ENCODE data around the gene FBLN5.

GRCh38 chr14:91845652-91846051 lies 101.8 kb downstream of the FBLN5 start:
- no peak for TF ChIP-seq RCOR1 (IDR thresholded peaks at IDR 0.05; ENCODE audit: insufficient replicate concordance, low read length)
- no peak for TF ChIP-seq CTCF (conservative IDR thresholded peaks at IDR 0.05; ENCODE audit: low read depth, low read length)
- no peak for TF ChIP-seq USF2 (IDR thresholded peaks at IDR 0.05; ENCODE audit: low read depth, low read length)
- no peak for TF ChIP-seq ELK1 (IDR thresholded peaks at IDR 0.05; ENCODE audit: borderline replicate concordance, low read depth, low read length)
- no peak for TF ChIP-seq SMC3 (IDR thresholded peaks at IDR 0.05; ENCODE audit: low read depth, low read length)
- no peak for TF ChIP-seq POLR2A (IDR thresholded peaks at IDR 0.05; ENCODE audit: low read depth, low read length)
- no peak for TF ChIP-seq CHD1 (IDR thresholded peaks at IDR 0.05; ENCODE audit: low read depth, low read length)
- no peak for TF ChIP-seq CEBPB (IDR thresholded peaks at IDR 0.05; ENCODE audit: low read depth, low read length)

Data from IMR-90 (cell line).